Thyroid gland (tissue), 4 donors: ENCODE results near the gene DNAJB6.

ENCODE experiments used
- POLR2A ChIP-seq, 2 donors: fragments of 450-650 bp; IDR thresholded peaks; one replicate each; pipeline ENCODE4 v1.6.1; 2017; ENCODE audit warnings: antibody characterized with exemption in 2 of 2, mild to moderate bottlenecking in 2 of 2, moderate library complexity in 1 of 2
- TF ChIP-seq, protein P1 (sequence below), 6 experiments: fragments of 200-600 bp in 3 of 6; fragments of 450-650 bp in 3 of 6; sonication (generic) in 3 of 6; IDR thresholded peaks; one replicate each; pipeline ENCODE4 v1.5.1; 2016 to 2019; ENCODE audit warnings: antibody characterized with exemption in 6 of 6, mild to moderate bottlenecking in 2 of 6, inconsistent platforms in 1 of 6, moderate library complexity in 1 of 6

GRCh38 chr7:157440346-157441022, 103.7 kb downstream of the DNAJB6 start:
- TF ChIP-seq, protein P1, sequence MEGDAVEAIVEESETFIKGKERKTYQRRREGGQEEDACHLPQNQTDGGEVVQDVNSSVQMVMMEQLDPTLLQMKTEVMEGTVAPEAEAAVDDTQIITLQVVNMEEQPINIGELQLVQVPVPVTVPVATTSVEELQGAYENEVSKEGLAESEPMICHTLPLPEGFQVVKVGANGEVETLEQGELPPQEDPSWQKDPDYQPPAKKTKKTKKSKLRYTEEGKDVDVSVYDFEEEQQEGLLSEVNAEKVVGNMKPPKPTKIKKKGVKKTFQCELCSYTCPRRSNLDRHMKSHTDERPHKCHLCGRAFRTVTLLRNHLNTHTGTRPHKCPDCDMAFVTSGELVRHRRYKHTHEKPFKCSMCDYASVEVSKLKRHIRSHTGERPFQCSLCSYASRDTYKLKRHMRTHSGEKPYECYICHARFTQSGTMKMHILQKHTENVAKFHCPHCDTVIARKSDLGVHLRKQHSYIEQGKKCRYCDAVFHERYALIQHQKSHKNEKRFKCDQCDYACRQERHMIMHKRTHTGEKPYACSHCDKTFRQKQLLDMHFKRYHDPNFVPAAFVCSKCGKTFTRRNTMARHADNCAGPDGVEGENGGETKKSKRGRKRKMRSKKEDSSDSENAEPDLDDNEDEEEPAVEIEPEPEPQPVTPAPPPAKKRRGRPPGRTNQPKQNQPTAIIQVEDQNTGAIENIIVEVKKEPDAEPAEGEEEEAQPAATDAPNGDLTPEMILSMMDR (IDR thresholded peaks at IDR 0.05): no peak
- TF ChIP-seq POLR2A (IDR thresholded peaks at IDR 0.05): no peak
